H9 (cell line): ENCODE results near the gene GYG2. TPM values are rescaled to one million over a fixed set of nuclear protein-coding genes. Genes with fewer than 3 reads are reported as not detected.

ENCODE experiments used
- DNase-seq: peaks from one replicate; pipeline ENCODE4 v3.0.0-alpha.2; 2017
- H2AFZ ChIP-seq: one replicate; pipeline ENCODE4 v1.6.1; 2013; ENCODE audit warnings: mild to moderate bottlenecking, low read length, control low read depth, moderate library complexity
- H2AK5ac ChIP-seq: 2 replicates; pipeline ENCODE4 v1.6.1; 2013; ENCODE audit warnings: low read length, control low read depth, mixed read lengths; ENCODE audit not compliant: insufficient read length
- H2BK120ac ChIP-seq: one replicate; pipeline ENCODE4 v1.6.1; 2013; ENCODE audit warnings: low read depth, mild to moderate bottlenecking, low read length, control low read depth, inconsistent platforms; ENCODE audit not compliant: poor library complexity, severe bottlenecking
- H2BK12ac ChIP-seq: 2 replicates; pipeline ENCODE4 v1.6.1; 2013; ENCODE audit warnings: low read length, control low read depth, mixed read lengths, low read depth; ENCODE audit not compliant: insufficient read length
- H2BK15ac ChIP-seq: 2 replicates; pipeline ENCODE4 v1.6.1; 2013; ENCODE audit warnings: low read depth, low read length, control low read depth
- H2BK20ac ChIP-seq: one replicate; pipeline ENCODE4 v1.6.1; 2013; ENCODE audit warnings: low read depth, mild to moderate bottlenecking, low read length, control low read depth, inconsistent platforms; ENCODE audit not compliant: poor library complexity, severe bottlenecking
- H2BK5ac ChIP-seq: 2 replicates; pipeline ENCODE4 v1.6.1; 2013; ENCODE audit warnings: low read length, control low read depth, mixed read lengths; ENCODE audit not compliant: insufficient read length
- H3K14ac ChIP-seq: 2 replicates; pipeline ENCODE4 v1.6.1; 2013; ENCODE audit warnings: low read length, control low read depth; ENCODE audit not compliant: insufficient read depth
- H3K18ac ChIP-seq: 2 replicates; pipeline ENCODE4 v1.6.1; 2013; ENCODE audit warnings: low read depth, mild to moderate bottlenecking, mixed read lengths, low read length, control low read depth; ENCODE audit not compliant: insufficient read length
- H3K23ac ChIP-seq: 2 replicates; pipeline ENCODE4 v1.6.1; 2013; ENCODE audit warnings: low read length, control low read depth, mixed read lengths, low read depth; ENCODE audit not compliant: insufficient read length
- H3K23me2 ChIP-seq: 2 replicates; pipeline ENCODE4 v1.6.1; 2013; ENCODE audit warnings: low read depth, mild to moderate bottlenecking, mixed read lengths, low read length, control low read depth; ENCODE audit not compliant: insufficient read length, poor library complexity, severe bottlenecking
- H3K27ac ChIP-seq: 2 replicates; pipeline ENCODE4 v1.5.1; 2013; ENCODE audit warnings: low read length, control low read depth, mixed read lengths, low read depth; ENCODE audit not compliant: insufficient read length
- H3K27me3 ChIP-seq: 2 replicates; pipeline ENCODE4 v1.6.1; 2013; ENCODE audit warnings: low read length, control low read depth, inconsistent platforms; ENCODE audit not compliant: insufficient read depth
- H3K4ac ChIP-seq: 2 replicates; pipeline ENCODE4 v1.6.1; 2013; ENCODE audit warnings: low read depth, mild to moderate bottlenecking, control low read depth, inconsistent platforms, low read length, moderate library complexity
- H3K4me1 ChIP-seq: 2 replicates; pipeline ENCODE4 v1.6.1; 2013; ENCODE audit warnings: low read length, control low read depth, inconsistent platforms; ENCODE audit not compliant: insufficient read depth
- H3K4me2 ChIP-seq: 2 replicates; pipeline ENCODE4 v1.6.1; 2013; ENCODE audit warnings: low read length, control low read depth, mixed read lengths; ENCODE audit not compliant: insufficient read length, insufficient read depth
- H3K56ac ChIP-seq: 2 replicates; pipeline ENCODE4 v1.6.1; 2013; ENCODE audit warnings: low read depth, mild to moderate bottlenecking, mixed read lengths, low read length, control low read depth; ENCODE audit not compliant: insufficient read length
- H3K79me1 ChIP-seq: 2 replicates; pipeline ENCODE4 v1.6.1; 2013; ENCODE audit warnings: low read depth, mild to moderate bottlenecking, moderate library complexity, low read length, control low read depth, inconsistent platforms; ENCODE audit not compliant: insufficient read depth, poor library complexity, severe bottlenecking
- H3K79me2 ChIP-seq: 2 replicates; pipeline ENCODE4 v1.6.1; 2013; ENCODE audit warnings: low read length, control low read depth, inconsistent platforms; ENCODE audit not compliant: insufficient read depth
- H3K9ac ChIP-seq: 2 replicates; pipeline ENCODE4 v1.6.1; 2013; ENCODE audit warnings: low read length, control low read depth, mixed read lengths; ENCODE audit not compliant: insufficient read length; ENCODE audit errors: extremely low read depth
- H3K9me3 ChIP-seq: one replicate; pipeline ENCODE4 v1.6.1; 2013; ENCODE audit warnings: low read depth, low read length, inconsistent platforms; ENCODE audit not compliant: control insufficient read depth
- H3T11ph ChIP-seq: one replicate; pipeline ENCODE4 v1.6.1; 2013; ENCODE audit warnings: mild to moderate bottlenecking, low read length, control low read depth, inconsistent platforms
- H4K20me1 ChIP-seq: one replicate; pipeline ENCODE4 v1.6.1; 2013; ENCODE audit not compliant: control insufficient read depth, insufficient read length, insufficient read depth
- H4K5ac ChIP-seq: 2 replicates; pipeline ENCODE4 v1.6.1; 2013; ENCODE audit warnings: low read depth, mild to moderate bottlenecking, mixed read lengths, low read length, control low read depth; ENCODE audit not compliant: insufficient read length
- H4K8ac ChIP-seq: replicated peaks from 2 replicates; pipeline ENCODE4 v1.6.1; 2013; ENCODE audit warnings: low read length, control low read depth, mixed read lengths, low read depth; ENCODE audit not compliant: insufficient read length
- H4K91ac ChIP-seq: 2 replicates; pipeline ENCODE4 v1.6.1; 2013; ENCODE audit warnings: low read depth, mild to moderate bottlenecking, moderate library complexity, mixed read lengths, low read length, control low read depth; ENCODE audit not compliant: insufficient read length
- H3K27ac Mint-ChIP-seq, 3 experiments: 2 replicates in 2 of 3; 3 replicates in 1 of 3; pipeline ENCODE4 v1.8.0; 2020 to 2021; ENCODE audit warnings: mixed read lengths in 3 of 3, mild to moderate bottlenecking in 1 of 3, moderate library complexity in 1 of 3
- H3K27me3 Mint-ChIP-seq: 2 replicates; pipeline ENCODE4 v1.8.0; 2021; ENCODE audit warnings: low read depth, mild to moderate bottlenecking, moderate library complexity, mixed read lengths
- H3K36me3 Mint-ChIP-seq, 3 experiments: 2 replicates in 2 of 3; 3 replicates in 1 of 3; pipeline ENCODE4 v1.8.0; 2020 to 2021; ENCODE audit warnings: low read depth in 3 of 3, mixed read lengths in 3 of 3; ENCODE audit not compliant: insufficient read depth in 1 of 3
- H3K4me1 Mint-ChIP-seq, 2 experiments: 2 replicates each; pipeline ENCODE4 v1.8.0; 2020; ENCODE audit warnings: mixed read lengths in 2 of 2
- H3K4me3 Mint-ChIP-seq, 2 experiments: 2 replicates in 1 of 2; 3 replicates in 1 of 2; pipeline ENCODE4 v1.8.0; 2020 to 2021; ENCODE audit warnings: mild to moderate bottlenecking in 2 of 2, mixed read lengths in 2 of 2, moderate library complexity in 1 of 2
- H3K9me3 Mint-ChIP-seq, 2 experiments: 2 replicates in 1 of 2; 3 replicates in 1 of 2; pipeline ENCODE4 v1.8.0; 2020; ENCODE audit warnings: mild to moderate bottlenecking in 2 of 2, mixed read lengths in 2 of 2, moderate library complexity in 1 of 2
- CTCF ChIP-seq: fragments of 200-600 bp; sonication (generic); conservative IDR thresholded peaks from 3 replicates; pipeline ENCODE4 v1.8.0; 2021; ENCODE audit warnings: antibody characterized with exemption, mild to moderate bottlenecking
- WGBS: extraction: QIAGEN DNeasy Blood & Tissue Kit; methylation state at CpG from one replicate; pipeline ENCODE4 v1.1.7; 2013; ENCODE audit warnings: missing lambda C conversion rate, low lambda C conversion rate, mixed read lengths; ENCODE audit not compliant: insufficient read length; ENCODE audit errors: extremely low coverage; 5-methylcytosine and 5-hydroxymethylcytosine counted together
- total RNA-seq: library from RNA; stranded (reverse); gene quantifications from 2 replicates; pipeline ENCODE4 v1.2.1, GENCODE V29; 2021

The GYG2 gene
- total RNA-seq, 1 experiment from 2014 or later: 95.9 TPM

GRCh38 chrX:2928583-2929434, 100.1 kb downstream of the GYG2 start, which contains the start of gene ARSD:
ARSD (minus strand) TSS chrX:2929339; CDS start chrX:2929275, 64 bp downstream.
- Histone ChIP-seq H3K79me2 (no peaks in the 10 kb centered on the region), H2BK20ac (no peak within 1 kb of the TSS), H4K91ac (no peak within 1 kb of the TSS), H3K23ac (no peak within 1 kb of the TSS), H3K56ac (no peak within 1 kb of the TSS), H2BK120ac (peak within 1 kb of the TSS; percentile 83), H2AFZ (no peak within 1 kb of the TSS), H3K14ac (peak within 1 kb of the TSS; percentile 95), H2AK5ac (no peak within 1 kb of the TSS), H3K9me3 (no peaks in the 10 kb centered on the region), H3K79me1 (no peaks in the 10 kb centered on the region), H3K4me2 (peak within 1 kb of the TSS; percentile 72), H3K23me2 (peaks cover 6% of the 10 kb centered on the region), H3K27ac (peak within 1 kb of the TSS; percentile 95), H4K20me1 (no peaks in the 10 kb centered on the region), H2BK5ac (no peak within 1 kb of the TSS), H3K18ac (peak within 1 kb of the TSS; percentile 99), H3T11ph (no peak within 1 kb of the TSS), H3K4ac (peak within 1 kb of the TSS; percentile 90; the same call in 1 of the 2 replicates), H4K5ac (peak within 1 kb of the TSS; percentile 66), H3K9ac (peak within 1 kb of the TSS; percentile 79), H2BK12ac (peak within 1 kb of the TSS; percentile 98), H4K8ac (peak within 1 kb of the TSS; percentile 74), H3K27me3 (no peaks in the 10 kb centered on the region), H3K4me1 (peaks cover 7% of the 10 kb centered on the region; the same call in 1 of the 2 replicates), H2BK15ac (no peak within 1 kb of the TSS)
- peak; percentile 97 for DNase-seq
- H3K4me1 Mint-ChIP-seq: peaks cover 53 to 63% of the 10 kb centered on the region in 2 experiments
- peaks cover 7 to 23% (median 8%) of the 10 kb centered on the region in 3 experiments for H3K36me3 Mint-ChIP-seq
- H3K27me3 Mint-ChIP-seq: peaks cover 2% of the 10 kb centered on the region
- peak within 1 kb of the TSS; percentile 98 to 99 (median 99) for H3K27ac Mint-ChIP-seq
- peak within 1 kb of the TSS; percentile 86 to 89 for H3K4me3 Mint-ChIP-seq
- TF ChIP-seq CTCF: no peak
- peaks cover 0 to 3% of the 10 kb centered on the region in 2 experiments; a peak in 4 of 5 replicates for H3K9me3 Mint-ChIP-seq
- no CpG with 5 or more reads among the region's 84 CpGs for WGBS
